Stimulated activated CD4-positive, alpha-beta T cell treated with anti-CD3 and anti-CD28 coated beads, Interleukin-4, amount 100 ng/mL, for 4 hours (primary cell): Measurements from ENCODE around the gene RDX.
"Not testable (repeated sequence)": the region's sequence is repeated elsewhere in the genome, so short reads cannot be mapped to it uniquely, and the experiment has no call there.

Source experiments
- DNase-seq, 2 experiments: peaks; one replicate each; pipeline ENCODE4 v3.0.0-alpha.2; 2020

RDX gene

DNA sequence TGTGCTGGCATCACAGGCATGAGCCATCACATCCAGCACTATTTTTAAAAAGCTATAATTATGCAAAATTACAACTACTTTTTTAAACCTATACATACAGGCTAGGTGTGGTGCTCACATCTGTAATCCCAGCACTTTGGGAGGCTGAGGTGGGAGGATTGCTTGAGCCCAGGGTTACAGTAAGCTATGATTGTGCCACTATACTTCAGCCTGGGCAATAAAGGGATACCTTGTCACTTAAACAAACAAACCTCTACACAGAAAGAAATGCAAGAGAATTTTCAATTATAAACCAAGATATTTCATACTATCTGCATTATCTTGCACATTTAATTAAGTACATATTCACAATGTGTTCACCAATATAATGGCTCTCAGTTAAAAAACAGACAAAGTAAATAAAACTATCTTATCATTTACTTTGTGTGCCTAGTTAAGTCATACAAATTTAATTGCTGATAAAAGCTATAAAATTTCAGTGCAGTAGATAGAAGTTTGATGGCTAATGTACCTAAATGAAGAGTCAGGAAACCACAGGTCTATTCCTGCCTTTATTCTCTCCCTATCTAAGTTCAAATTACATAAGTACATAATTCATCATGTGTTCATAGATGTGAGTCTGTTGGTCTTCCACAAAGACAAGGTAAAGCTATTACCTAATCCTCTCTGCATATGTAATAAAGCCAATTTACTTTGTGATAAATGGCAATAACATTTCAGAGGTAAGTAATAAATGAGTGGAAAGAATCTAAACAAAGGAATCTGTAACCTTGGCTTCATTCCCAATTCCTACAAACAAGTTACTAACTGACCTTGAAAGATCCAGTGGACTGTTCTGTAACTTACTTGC, 9.0 kb upstream of the RDX start:
- DNase-seq: no peak

DNA sequence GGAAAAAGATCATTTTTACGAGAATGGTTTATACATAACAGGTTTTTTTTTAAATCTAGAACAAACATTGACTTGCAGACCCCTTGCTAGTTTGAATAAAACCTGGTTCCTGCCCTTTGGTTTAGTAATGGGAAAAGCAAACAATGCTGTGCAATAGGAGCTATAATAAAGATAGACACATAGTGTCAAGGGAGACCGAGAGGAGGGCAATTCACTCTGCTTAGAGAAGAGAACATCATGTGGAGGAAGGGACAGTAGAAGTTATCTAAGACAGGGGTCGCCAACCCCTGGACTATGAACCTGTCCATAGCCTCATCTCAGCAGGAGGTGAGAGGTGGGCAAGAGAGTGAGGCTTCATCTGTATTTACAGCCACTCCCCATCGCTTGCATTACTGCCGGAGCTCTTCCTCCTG, 7.0 kb upstream of the RDX start:
- DNase-seq: no peak

DNA sequence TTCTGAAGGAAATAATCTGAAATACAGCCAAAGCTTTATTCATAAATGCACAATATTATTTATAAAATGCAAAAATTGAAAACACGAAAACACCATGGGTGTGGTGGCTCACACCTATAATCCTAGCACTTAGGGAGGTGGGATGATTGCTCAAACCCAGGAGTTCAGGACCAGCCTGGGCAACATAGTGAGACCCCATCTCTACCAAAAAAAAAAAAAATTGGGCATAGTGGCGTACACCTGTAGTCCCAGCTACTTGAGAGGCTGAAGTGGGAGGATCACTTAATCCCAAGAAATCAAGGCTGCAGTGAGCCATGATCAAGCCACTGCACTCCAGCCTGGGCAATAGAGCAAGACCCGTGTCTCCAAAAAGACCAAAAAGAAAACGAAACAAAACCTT, 5.2 kb upstream of the RDX start:
- no peak for DNase-seq

DNA sequence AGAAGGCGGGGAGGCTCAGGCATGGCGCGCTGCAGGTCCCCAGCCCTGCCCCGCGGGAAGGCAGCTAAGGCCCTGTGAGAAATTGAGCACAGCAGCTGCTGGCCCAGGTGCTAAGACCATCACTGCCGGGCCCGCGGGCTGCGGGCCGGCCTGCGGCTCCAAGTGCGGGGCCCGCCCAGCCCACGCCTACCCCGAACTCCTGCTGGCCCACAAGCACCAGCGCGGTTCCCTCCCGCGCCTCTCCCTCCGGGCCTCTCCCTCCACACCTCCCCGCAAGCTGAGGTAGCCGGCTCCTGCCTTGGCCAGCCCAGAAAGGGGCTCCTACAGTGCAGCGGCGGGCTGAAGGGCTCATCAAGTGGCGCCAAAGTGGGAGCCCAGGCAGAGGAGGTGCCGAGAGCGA, 4.6 kb upstream of the RDX start:
- DNase-seq: no peak

DNA sequence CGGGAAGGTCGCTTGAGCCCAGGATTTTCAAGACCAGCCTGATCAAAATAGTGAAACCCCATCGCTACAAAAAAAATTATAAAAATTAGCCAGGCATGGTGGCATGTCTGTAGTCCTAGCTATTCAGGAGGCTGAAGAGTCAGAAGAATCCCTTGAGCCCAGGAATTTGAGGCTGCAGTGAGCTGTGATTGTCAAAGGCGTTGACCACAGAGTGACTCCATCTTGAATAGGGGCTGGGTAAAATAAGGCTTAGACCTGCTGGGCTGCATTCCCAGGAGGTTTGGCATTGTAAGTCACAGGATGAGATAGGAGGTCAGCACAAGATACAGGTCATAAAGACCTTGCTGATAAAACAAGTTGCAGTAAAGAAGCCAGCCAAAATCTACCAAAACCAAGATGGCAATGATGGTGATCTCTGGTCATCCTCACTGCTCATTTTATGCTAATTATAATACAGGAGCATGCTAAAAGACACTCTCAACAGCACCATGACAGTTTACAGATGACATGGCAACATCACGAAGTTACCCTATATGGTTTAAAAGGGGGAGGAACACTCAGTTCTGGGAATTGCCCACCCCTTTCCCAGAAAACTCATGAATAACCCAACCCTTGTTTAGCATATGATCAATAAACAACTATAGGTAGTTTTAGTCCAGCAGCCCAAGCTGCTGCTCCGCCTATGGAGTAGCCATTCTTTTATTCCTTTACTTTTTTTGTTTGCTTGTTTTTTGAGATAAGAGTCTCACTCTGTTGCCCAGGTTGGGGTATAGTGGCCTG, 2.8 kb upstream of the RDX start:
- DNase-seq: no peak

DNA sequence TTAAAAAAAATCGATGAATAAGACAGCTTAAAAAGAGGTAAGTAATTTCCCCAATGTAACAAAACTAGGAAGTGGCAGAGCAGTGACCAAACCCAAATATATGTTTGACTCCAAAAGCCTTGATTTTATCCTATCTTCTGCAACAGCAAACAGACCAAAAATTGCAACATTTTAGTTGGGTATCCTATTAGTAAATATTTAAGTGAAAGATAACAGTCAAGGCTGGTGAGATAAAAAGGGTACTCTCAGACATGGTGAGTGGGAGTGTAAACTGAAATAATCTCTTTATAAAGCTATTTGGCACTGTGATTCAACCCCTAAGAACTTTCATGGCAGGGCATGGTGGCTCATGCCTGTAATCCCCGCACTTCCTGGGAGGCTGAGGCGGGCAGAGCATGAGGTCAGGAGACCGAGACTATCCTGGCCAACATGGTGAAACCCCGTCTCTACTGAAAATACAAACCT, 1.9 kb upstream of the RDX start:
- DNase-seq: no peak

DNA sequence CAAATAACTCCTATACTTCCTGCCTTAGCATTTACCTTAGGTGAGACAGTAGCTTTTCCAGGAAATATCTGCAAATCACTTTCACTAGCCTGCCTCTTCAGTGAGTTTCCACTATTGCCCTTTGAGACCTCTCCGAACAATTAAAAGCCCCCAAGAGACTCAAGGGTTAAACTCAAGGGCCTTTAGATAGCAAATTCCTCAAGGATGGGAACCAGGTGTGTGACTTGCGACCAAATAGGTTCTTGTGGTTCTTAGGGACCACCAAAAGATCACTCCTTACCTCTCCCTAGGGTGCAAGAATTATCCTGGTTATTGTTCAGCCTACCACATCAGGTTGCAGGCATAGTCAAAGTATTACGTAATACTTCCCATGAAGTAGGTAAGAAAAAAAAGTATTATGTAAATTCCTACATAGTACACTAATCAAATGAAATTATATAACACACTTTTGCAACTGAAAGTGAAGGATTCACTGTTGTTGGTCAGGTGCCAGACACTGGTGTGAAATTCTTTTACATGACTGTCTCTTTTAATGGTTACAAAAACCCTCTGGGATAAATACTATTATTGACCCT, 1.4 kb upstream of the RDX start:
- DNase-seq: no peak

DNA sequence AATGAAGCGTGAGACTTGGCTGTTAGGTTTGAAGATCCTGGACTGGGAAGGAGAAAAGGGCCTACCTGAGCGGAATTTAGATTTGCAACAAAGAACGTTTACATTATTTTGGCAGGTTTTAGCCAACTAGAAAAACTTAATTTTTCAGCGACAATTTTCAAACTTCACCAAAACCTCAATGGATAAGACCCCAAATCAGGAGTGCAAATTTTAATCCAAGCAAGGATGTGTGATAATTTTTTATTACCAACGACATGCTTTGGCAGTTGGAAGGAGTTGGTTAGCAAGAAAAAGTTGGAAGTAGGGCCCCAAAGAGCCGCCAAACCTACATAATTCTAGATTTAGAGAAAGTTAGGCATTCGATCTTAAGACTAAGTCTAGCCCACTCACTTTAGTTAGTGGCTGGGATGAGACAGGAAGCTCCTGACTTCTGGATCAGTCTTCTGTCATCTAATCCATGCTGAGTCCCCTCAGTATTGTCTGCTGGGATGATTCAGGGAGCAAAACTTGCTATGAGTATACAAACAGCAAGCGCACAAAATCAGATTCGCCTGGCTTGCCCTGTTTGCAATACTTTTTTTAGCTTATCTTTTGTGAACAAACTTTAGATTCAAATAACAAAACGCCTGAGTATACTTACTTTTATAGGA, 787 bp upstream of the RDX start:
- no peak for DNase-seq

DNA sequence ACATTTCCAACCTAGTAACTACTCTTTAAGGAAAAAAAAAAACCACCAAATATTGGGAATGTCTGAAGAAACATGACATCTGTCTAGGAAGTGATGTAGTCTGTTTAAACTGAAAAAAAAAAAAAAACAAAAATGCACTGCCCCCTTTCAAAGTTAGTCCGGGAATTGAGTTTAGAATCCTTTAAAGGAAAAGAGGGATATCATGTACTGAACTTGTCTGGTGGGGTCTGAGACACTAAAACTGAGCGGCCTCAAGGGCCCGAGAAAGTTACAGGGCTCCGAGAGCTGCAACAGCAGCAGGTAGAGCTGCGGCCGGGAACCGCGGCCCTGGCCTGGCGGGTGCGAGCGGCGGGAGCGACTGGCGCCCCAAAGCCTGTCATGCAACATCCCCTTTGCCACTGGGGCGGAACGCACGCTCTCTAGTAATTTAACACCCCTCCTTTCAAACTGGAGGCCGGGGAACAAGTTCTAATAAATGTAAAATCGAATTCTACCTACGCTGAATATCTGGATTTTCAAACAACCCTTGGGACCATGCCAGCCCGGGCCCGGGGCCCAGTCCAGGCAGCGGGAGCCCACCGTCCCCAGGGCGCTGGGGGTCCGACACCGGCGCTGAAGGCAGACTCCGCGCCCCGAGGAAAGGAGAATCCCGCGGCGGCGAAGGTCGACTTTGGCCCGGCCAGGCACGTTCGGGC, 736 bp downstream of the RDX start:
- peak; percentile 21 to 38 for DNase-seq

DNA sequence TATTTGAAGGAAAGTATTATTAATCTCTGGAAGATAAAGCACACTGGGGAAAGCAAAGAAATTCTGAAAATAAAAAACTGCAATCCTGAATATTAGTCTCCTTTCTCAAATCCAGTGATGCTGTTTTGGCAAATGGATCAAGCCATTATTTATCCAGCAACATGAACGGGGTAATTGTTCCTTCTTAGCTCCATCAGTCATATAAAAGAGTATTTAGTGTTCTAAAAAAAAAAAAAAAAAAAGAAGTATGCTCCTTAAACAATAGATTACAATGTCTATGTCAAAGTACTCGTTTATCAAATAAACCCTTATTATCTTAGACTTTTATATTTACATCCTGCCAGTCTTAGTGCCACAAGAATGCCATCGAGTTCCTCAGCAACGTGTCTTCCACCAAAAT, 1.3 kb downstream of the RDX start:
- DNase-seq: no peak

DNA sequence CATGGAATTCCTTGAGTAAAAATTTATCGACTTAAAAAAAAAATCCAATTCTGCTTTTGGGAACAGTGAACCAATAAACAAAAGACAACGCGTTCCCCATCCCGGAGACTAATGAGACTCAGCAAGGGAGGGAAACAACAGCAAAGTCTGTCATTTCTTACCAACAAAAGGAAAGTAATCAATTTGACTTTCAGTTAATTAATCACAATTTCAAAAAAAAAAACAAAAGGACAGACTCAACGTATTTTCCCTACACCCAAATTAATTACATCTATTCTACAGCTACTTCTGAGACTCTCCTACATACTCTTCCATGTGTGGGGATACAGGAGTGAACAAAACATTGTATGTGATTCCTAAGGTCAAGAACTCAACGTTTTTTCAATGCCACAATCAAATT, 1.9 kb downstream of the RDX start:
- no peak for DNase-seq

DNA sequence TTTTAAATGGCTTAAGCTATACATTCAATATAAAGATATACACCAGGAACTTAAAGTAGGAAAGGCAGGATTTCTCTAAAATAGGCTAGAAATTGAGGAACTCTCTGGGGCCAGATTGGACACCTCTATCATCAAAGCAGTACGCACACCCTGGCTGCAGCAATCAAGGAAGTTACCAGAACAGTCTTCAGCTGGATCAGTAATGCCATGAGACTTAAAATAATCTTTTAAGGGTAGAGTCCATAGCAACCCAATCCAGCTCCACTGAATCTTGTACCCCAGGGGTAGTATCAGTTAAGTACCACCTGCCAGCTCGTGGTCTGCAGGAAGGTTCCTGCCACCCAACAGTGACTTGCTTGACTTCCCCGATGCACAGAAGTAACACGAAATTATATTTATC, 3.0 kb downstream of the RDX start:
- DNase-seq: no peak

DNA sequence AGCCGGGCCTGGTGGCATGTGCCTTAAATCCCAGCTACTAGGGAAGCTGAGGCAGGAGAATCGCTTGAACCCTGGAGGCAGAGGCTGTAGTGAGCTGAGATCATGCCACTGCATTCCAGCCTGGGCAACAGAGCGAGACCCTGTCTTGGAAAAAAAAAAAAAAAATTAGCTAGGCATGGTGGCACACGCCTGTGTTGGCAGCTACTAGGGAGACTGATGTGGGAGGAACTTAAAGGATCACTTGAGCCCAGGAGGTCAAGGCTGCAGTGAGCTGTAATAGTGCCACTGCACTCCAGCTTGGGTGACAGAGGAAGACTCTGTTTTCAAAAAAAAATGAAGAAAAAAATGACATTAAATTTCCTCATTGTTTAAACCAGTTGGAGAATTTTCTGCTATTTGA, 4.3 kb downstream of the RDX start:
- not testable (repeated sequence) for DNase-seq

DNA sequence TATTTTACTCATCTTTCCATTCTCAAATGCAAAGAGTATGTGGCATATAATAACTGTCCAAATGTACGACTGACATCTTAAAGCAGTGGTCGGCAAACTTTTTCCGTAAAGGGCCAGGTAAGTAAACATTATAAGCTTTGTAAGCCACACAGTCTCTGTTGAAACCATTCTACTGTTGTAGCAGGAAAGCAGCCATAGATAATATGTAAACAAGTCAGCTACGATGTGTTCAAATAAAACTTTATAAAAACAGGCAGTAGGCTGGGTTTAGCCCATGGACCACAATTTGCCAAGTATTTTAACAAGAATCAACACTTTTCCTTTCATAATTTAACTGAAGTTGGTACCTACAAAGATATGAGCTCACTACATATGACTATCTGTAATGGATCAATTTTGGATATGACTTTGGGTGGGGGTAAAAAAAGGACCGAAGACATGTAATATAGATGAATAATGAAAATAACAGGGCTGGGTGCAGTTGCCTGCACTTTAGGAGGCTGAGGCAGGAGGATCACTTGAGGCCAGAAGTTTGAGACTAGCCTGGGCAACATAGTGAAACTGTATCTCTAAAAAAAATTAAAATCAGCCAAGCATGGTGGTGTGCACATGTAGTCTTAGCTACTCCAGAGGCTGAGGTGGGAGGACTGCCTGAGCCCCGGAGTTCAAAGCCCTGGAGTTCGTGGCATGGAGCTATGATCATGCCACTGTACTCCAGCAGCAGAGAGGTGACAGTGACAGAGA, 5.7 kb downstream of the RDX start:
- no peak for DNase-seq

DNA sequence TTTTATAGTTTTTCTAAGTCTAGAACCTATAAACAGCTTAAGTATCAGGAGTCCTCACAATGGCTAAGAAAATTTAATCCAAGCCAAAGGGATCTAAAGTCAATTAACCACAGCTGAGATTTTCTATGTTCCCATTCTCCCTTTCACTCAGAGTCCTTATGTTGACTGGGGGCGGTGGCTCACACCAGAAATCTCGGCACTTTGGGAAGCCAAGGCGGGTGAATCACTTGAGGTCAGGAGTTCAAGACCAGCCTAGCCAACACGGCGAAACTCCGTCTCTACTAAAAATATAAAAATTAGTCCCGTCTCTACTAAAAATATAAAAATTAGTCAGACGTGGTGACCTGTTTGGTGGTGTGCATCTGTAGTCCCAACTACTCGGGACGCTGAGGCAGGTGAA, 6.9 kb downstream of the RDX start:
- DNase-seq: no peak

DNA sequence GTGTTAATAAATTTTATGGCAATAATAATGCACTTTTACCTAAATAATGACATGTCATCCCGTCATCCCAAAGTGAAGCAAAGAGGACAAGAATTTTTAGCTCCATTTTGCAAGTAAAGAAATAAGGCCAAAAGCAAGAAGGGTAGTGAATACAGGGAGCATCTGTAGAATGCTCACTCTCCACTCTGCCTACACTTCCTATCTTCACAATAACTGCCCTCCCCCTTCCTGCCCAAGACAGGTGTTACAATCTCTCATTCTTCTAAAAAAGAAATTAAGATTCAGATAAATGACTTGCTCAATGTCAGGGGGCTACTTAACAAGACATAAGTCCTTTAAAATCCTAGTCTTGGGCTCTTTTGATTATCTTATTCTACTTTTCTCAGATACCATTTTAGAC, 8.9 kb downstream of the RDX start:
- DNase-seq: no peak

DNA sequence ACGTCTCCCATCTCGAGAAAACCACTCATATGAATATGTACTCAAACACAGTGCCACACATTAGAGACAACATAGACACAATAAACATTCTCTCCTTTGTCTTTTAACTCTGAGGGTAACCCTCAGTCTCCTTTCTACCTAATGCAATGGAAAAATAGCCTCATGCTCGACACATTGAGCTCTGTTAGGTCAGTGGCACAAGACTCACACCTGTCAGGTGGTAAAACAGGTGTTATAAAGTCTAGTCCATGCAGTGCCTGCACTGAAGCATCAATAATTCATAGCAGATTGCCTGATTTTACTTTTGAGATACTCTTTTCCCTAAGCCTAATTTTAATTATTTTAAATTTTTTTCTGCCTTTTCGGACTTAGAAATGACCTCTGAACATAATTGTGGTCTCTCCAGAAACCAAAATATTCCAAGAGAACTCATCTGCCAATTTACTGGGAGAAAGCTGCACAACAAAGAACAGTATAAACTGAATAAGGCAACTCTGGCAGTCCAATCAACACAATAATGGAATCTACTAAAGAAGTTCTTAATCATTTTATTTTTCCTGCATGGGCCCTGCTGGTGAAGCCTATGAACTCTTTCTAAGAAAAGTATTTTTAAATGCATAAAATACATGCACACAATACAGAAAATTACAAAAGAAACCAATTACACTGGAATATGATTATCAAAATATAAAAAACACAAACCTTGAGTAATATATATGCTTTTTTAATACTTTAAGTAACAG, 9.9 kb downstream of the RDX start:
- DNase-seq: no peak

DNA sequence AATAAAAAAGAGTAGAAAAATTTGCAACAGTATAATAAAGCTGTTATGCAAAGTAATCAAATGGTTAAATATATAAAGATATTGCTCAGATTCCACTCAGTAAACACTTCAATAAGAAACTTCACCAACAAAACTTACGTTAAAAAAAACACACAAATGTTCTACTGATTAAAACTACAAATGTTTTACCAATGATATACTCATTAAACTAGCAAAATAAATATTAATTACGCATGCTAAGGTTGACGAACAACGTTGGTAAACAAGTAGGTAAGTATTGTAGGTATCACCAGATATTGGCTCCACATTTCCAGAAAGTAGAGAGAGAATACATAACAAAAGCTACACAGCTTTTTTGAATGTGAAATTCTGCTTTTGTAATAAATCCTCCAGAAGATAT, 12.6 kb downstream of the RDX start:
- no peak for DNase-seq

DNA sequence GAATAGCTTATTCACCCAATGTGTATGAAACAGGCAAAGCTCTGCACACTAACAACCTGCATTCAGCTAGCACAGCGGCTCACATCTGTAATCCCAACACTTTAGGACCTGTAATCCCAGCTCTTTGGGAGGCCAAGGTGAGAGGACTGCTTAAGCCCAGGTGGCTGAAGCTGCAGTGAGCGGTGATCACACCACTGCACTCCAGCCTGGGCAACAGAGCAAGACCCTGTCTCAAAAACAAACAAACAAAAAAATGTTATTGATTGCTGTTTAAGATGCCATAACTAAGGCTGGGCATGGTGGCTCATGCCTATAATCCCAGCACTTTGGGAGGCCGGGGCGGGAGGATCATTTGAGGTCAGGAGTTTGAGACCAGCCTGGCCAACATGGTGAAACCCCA, 15.8 kb downstream of the RDX start:
- not testable (repeated sequence) for DNase-seq

DNA sequence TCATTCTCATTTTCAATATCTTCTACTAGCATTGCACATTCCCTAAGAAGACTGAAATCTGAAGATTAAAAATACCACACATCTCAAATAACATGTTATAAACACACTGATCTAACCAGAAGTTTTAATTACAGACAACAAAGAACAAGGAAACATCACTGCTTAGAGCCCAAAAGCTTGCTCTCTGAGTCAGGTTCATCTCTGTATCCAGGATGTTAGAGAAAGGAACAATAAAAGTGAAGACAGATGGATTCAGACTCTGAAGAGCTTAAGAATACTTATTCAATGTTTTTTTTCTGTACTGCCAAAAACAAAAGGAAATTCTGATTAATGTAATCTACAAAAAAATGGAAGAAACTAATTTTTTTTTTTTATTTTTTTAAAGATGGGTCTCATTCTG, 16.5 kb downstream of the RDX start:
- DNase-seq: no peak

DNA sequence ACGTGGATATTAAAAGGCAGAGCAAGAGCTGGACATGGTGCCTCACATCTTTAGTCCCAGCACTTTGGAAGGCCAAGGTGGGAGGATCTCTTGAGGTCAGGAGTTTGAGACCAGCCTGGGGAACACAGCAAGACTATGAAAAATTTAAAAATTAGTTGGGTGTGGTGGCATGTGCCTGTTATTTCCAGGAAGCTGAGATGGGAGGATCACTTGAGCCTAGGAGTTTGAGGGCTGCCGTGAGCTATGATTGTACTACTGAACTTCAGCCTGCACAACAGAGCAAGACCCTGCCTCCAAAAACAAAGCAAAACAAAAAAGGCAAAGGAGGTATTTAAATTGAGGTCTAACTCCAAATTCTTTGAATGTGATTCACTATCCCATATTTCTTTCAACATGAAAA, 23.5 kb downstream of the RDX start:
- no peak for DNase-seq
